ENCODE data around the gene GRAMD4.

GRAMD4 gene

GRCh38 chr22:46691571-46691970 lies 71.4 kb downstream of the GRAMD4 start:
- no peak for DNase-seq (ENCODE audit: low read depth in 2 of 2)

- DNase-seq (ENCODE audit: low read depth in 2 of 2) = no peak
These were observed 73.6 kb downstream of the GRAMD4 start for GRCh38 chr22:46693634-46694415.

- no peak for DNase-seq (ENCODE audit: low read depth in 2 of 2)
These were observed 74.4 kb downstream of the GRAMD4 start for GRCh38 chr22:46694416-46695170.

GRCh38 chr22:46695346-46696228 lies 75.4 kb downstream of the GRAMD4 start:
- no peak for DNase-seq (ENCODE audit: low read depth in 2 of 2)

GRCh38 chr22:46696229-46696518 lies 76.0 kb downstream of the GRAMD4 start:
- no peak for DNase-seq (ENCODE audit: low read depth in 2 of 2)

- DNase-seq (ENCODE audit: low read depth in 2 of 2) = no peak
These were observed 76.4 kb downstream of the GRAMD4 start for GRCh38 chr22:46696614-46697013.

- DNase-seq (ENCODE audit: low read depth in 2 of 2) = no peak
These were observed 77.8 kb downstream of the GRAMD4 start for GRCh38 chr22:46697811-46698515.

- no peak for DNase-seq (ENCODE audit: low read depth in 2 of 2)
These were observed 78.9 kb downstream of the GRAMD4 start for GRCh38 chr22:46699091-46699490.

- no peak for DNase-seq (ENCODE audit: low read depth in 2 of 2)
These were observed 81.1 kb downstream of the GRAMD4 start for GRCh38 chr22:46701262-46701661.

- no peak for DNase-seq (ENCODE audit: low read depth in 2 of 2)
These were observed 83.2 kb downstream of the GRAMD4 start for GRCh38 chr22:46703171-46703995.

- no peak for DNase-seq (ENCODE audit: low read depth in 2 of 2)
These were observed 83.8 kb downstream of the GRAMD4 start for GRCh38 chr22:46703996-46704370.

GRCh38 chr22:46706060-46706459 lies 85.9 kb downstream of the GRAMD4 start:
- DNase-seq (ENCODE audit: low read depth in 2 of 2) = no peak

GRCh38 chr22:46707305-46707704 lies 87.1 kb downstream of the GRAMD4 start:
- no peak for DNase-seq (ENCODE audit: low read depth in 2 of 2)

- DNase-seq (ENCODE audit: low read depth in 2 of 2) = no peak
These were observed 87.8 kb downstream of the GRAMD4 start for GRCh38 chr22:46707827-46708570.

- DNase-seq (ENCODE audit: low read depth in 2 of 2) = no peak
These were observed 88.7 kb downstream of the GRAMD4 start for GRCh38 chr22:46708766-46709330.

- DNase-seq (ENCODE audit: low read depth in 2 of 2) = no peak
These were observed 90.6 kb downstream of the GRAMD4 start for GRCh38 chr22:46710806-46711205.

- no peak for DNase-seq (ENCODE audit: low read depth in 2 of 2)
These were observed 92.1 kb downstream of the GRAMD4 start for GRCh38 chr22:46712288-46712687.

- DNase-seq (ENCODE audit: low read depth in 2 of 2) = no peak
These were observed 94.4 kb downstream of the GRAMD4 start for GRCh38 chr22:46714550-46714949.

GRCh38 chr22:46719921-46720320 lies 99.7 kb downstream of the GRAMD4 start:
- no peak for DNase-seq (ENCODE audit: low read depth in 2 of 2)
